Endothelial cell of umbilical vein (primary cell): ENCODE results near the gene ACOT11. TPM values are rescaled to one million over a fixed set of nuclear protein-coding genes. Genes with fewer than 3 reads are reported as not detected.
A peak's percentile ranks its signal among the peaks of the same experiment; 100 is the strongest.

Source experiments
- BruUV-seq: library from RNA; stranded (reverse); fragments of 400-500 nt; replicated peaks from 2 replicates; lab custom pipeline; 2021; lab: Mats Ljungman, UMichigan
- CTCF ChIA-PET: fragments of 300-600, 350-600 bp; sonication (Branson Sonifier 250); formaldehyde crosslinking; loops from one replicate; lab custom pipeline; 2021; ENCODE audit warnings: antibody characterized with exemption, inconsistent platforms; lab: Charles Lee
- POLR2A ChIA-PET: fragments of 300-600, 350-600 bp; sonication (Branson Sonifier 250); formaldehyde crosslinking; loops from one replicate; lab custom pipeline; 2021; ENCODE audit warnings: antibody characterized with exemption, inconsistent platforms; lab: Charles Lee
- DNase-seq: peaks from one replicate; pipeline ENCODE4 v3.0.0-alpha.2; 2011; ENCODE audit warnings: low read depth, low spot score
- FAIRE-seq: peaks from 2 replicates; lab custom pipeline; 2011; peaks lifted over from hg19 to GRCh38; lab: Jason Lieb, UNC
- H2AFZ ChIP-seq: 2 replicates; pipeline ENCODE4 v1.6.0; 2012; ENCODE audit warnings: low read depth, low read length, control low read depth, inconsistent platforms
- H3K27ac ChIP-seq: 2 replicates; pipeline ENCODE4 v1.5.1; 2011; ENCODE audit warnings: low read depth, mild to moderate bottlenecking, control low read depth, low read length, moderate library complexity; ENCODE audit not compliant: insufficient read depth
- H3K27me3 ChIP-seq, 2 experiments: 2 replicates each; pipeline versions ENCODE4 v1.6.0 to v1.6.1; 2011; ENCODE audit warnings: low read length in 2 of 2, mixed read lengths in 1 of 2; ENCODE audit not compliant: control insufficient read depth in 2 of 2, insufficient read depth in 2 of 2
- H3K36me3 ChIP-seq, 2 experiments: 2 replicates in 1 of 2; 3 replicates in 1 of 2; pipeline ENCODE4 v1.5.1; 2011; ENCODE audit warnings: low read length in 2 of 2, mild to moderate bottlenecking in 1 of 2, moderate library complexity in 1 of 2; ENCODE audit not compliant: control insufficient read depth in 2 of 2, insufficient read depth in 2 of 2; ENCODE audit errors: extremely low read depth in 1 of 2
- H3K4me1 ChIP-seq: 3 replicates; pipeline ENCODE4 v1.5.1; 2011; ENCODE audit warnings: mild to moderate bottlenecking, low read length; ENCODE audit not compliant: control insufficient read depth, insufficient read depth; ENCODE audit errors: extremely low read depth
- H3K4me2 ChIP-seq: 2 replicates; pipeline ENCODE4 v1.6.1; 2011; ENCODE audit warnings: low read length, control low read depth, mixed read lengths; ENCODE audit not compliant: insufficient read depth
- H3K4me3 ChIP-seq, 3 experiments: fragments of 200-600 bp in 1 of 3; sonication (generic), shearing (Covaris generic) in 1 of 3; replicated peaks in 1 of 3; 2 replicates each; pipeline ENCODE4 v1.5.1; 2011 to 2016; ENCODE audit warnings: control low read depth in 3 of 3, low read length in 3 of 3, mild to moderate bottlenecking in 2 of 3, inconsistent platforms in 1 of 3, low read depth in 1 of 3, moderate library complexity in 1 of 3; ENCODE audit not compliant: insufficient read depth in 1 of 3
- H3K79me2 ChIP-seq: 2 replicates; pipeline ENCODE4 v1.6.0; 2012; ENCODE audit warnings: low read length, inconsistent platforms; ENCODE audit not compliant: control insufficient read depth, insufficient read depth
- H3K9ac ChIP-seq: replicated peaks from 2 replicates; pipeline ENCODE3; 2011; ENCODE audit warnings: low read length, control low read depth; ENCODE audit not compliant: insufficient read depth; ENCODE audit errors: extremely low read depth
- H3K9me1 ChIP-seq: replicated peaks from 3 replicates; pipeline ENCODE4 v1.6.0; 2011; ENCODE audit warnings: mild to moderate bottlenecking, low read length; ENCODE audit not compliant: control insufficient read depth, insufficient read depth; ENCODE audit errors: extremely low read depth
- H3K9me3 ChIP-seq: replicated peaks from 2 replicates; pipeline ENCODE4 v1.5.1; 2012; ENCODE audit warnings: low read length, inconsistent platforms; ENCODE audit not compliant: control insufficient read depth, insufficient read depth
- H4K20me1 ChIP-seq: replicated peaks from 2 replicates; pipeline ENCODE3; 2011; ENCODE audit warnings: mild to moderate bottlenecking, low read length; ENCODE audit not compliant: control insufficient read depth, insufficient read depth; ENCODE audit errors: extremely low read depth
- EZH2 ChIP-seq: IDR thresholded peaks from 2 replicates; pipeline ENCODE4 v1.6.1; 2012; ENCODE audit warnings: borderline replicate concordance, low read depth, mild to moderate bottlenecking, moderate library complexity, low read length, inconsistent platforms; ENCODE audit not compliant: severe bottlenecking
- FOS ChIP-seq: IDR thresholded peaks from 2 replicates; pipeline ENCODE4 v1.6.1; 2011; ENCODE audit warnings: mild to moderate bottlenecking, low read length, moderate library complexity, borderline replicate concordance; ENCODE audit not compliant: insufficient read depth
- GATA2 ChIP-seq: IDR thresholded peaks from 2 replicates; pipeline ENCODE4 v1.7.0; 2011; ENCODE audit warnings: low read depth, mild to moderate bottlenecking, moderate library complexity, mixed read lengths, low read length; ENCODE audit not compliant: insufficient read length, insufficient read depth
- JUN ChIP-seq: IDR thresholded peaks from 2 replicates; pipeline ENCODE4 v1.6.1; 2011; ENCODE audit warnings: borderline replicate concordance, low read depth; ENCODE audit not compliant: insufficient read length, insufficient read depth
- MYC ChIP-seq: IDR thresholded peaks from one replicate; pipeline ENCODE4 v1.6.1; 2011; ENCODE audit warnings: mild to moderate bottlenecking, low read depth, low read length
- POLR2A ChIP-seq: IDR thresholded peaks from 2 replicates; pipeline ENCODE4 v1.6.1; 2012; ENCODE audit warnings: low read depth, mild to moderate bottlenecking, control low read depth, low read length
- POLR2AphosphoS5 ChIP-seq: IDR thresholded peaks from 2 replicates; pipeline ENCODE4 v1.6.1; 2012; ENCODE audit warnings: low read depth, mild to moderate bottlenecking, control low read depth, low read length, moderate library complexity; ENCODE audit not compliant: insufficient read depth
- dilution Hi-C: fragments of 300-500 bp; cut with MboI; formaldehyde crosslinking; loops from one replicate; pipeline ENCODE4 v1.15.0; 2019; ENCODE audit warnings: low sequenced_read_pairs; ENCODE audit not compliant: extremely low pct_ligation_motif_present
- intact Hi-C: fragments of 100-400 bp; cut with micrococcal nuclease; formaldehyde crosslinking; loops from one replicate; pipeline ENCODE4 v1.10.0; 2022
- polyA plus RNA-seq, 4 experiments: library from polyadenylated mRNA; depleted of rRNA in 3 of 4; stranded (reverse) in 3 of 4; unstranded in 1 of 4; fragments of >200 nt; gene quantifications; 2 replicates each; pipeline versions ENCODE4 v1.2.1 to v1.2.3, GENCODE V29; 2011 to 2012; ENCODE audit warnings: missing spikeins in 1 of 4
- total RNA-seq: library from RNA; stranded (reverse); gene quantifications from 2 replicates; pipeline ENCODE4 v1.2.3, GENCODE V29; 2021
- TF ChIP-seq, protein P1 (sequence below): IDR thresholded peaks from 2 replicates; pipeline ENCODE4 v1.6.1; 2011; ENCODE audit not compliant: insufficient read depth, insufficient read length
- TF ChIP-seq, protein P2 (sequence below), 2 donors: IDR thresholded peaks; 1 replicate in 1 of 2; 2 replicates in 1 of 2; pipeline ENCODE4 v1.5.1; 2011; ENCODE audit warnings: low read length in 2 of 2, mild to moderate bottlenecking in 2 of 2, moderate library complexity in 2 of 2, control low read depth in 1 of 2, inconsistent platforms in 1 of 2, low read depth in 1 of 2; ENCODE audit not compliant: insufficient read depth in 1 of 2; ENCODE audit errors: extremely low read depth in 1 of 2

The ACOT11 gene
- total and polyA plus RNA-seq, 2 donors (not counting 3 experiments of a cell fraction or from before 2014, with no cell fraction given), result 4.5 to 5.4 TPM

DNA sequence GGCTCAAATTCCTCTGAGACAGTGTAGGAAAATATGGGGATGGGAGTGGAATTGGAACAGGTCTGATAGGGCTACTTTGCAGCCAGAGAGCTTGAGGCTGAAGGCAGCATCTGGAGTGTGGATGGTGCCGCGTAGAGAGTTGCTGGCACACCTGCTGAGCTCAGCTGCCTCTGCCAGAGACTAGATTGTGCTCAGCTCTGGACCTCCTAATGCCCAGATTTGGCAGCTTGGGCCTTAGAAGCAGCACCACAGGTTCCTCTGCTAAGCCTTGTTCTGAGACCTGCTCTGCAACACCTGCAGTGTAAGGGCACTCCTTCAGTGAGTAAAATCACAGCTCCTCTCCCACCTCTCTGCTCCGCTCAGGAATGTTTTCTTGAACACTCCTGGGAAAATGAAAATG, 23.3 kb downstream of the ACOT11 start:
- Histone ChIP-seq H3K4me3 (no peak overlapping the region), H3K4me1 (peaks cover 31% of the 10 kb centered on the region), H4K20me1 (no peaks in the 10 kb centered on the region), H3K79me2 (no peaks in the 10 kb centered on the region), H3K27ac (peak overlapping the region; percentile 61), H3K4me2 (no peak overlapping the region), H2AFZ (peak overlapping the region; percentile 72), H3K9ac (peak overlapping the region; percentile 28), H3K9me3 (no peaks in the 10 kb centered on the region), H3K36me3 (no peaks in the 10 kb centered on the region), H3K27me3 (no peaks in the 10 kb centered on the region), H3K9me1 (no peaks in the 10 kb centered on the region)
- POLR2A ChIA-PET, result no interaction called here
- DNase-seq (peak; percentile 32), FAIRE-seq (no peak)
- CTCF ChIA-PET, result interaction anchor here (1.0 to 2.1 kb wide), 4 partner anchors 23 to 72 kb away, joined by 3 to 9 read pairs (median 6); partner anchors contain the start of gene ACOT11
- intact Hi-C loops, result loop anchor here (2.0 to 5.0 kb wide), 2 partner anchors 146 to 193 kb away; partner anchors contain the start of genes PARS2 and TTC4
- BruUV-seq, result no TSS peak
- dilution Hi-C loops, result no loop called here
- TF ChIP-seq, protein P1, sequence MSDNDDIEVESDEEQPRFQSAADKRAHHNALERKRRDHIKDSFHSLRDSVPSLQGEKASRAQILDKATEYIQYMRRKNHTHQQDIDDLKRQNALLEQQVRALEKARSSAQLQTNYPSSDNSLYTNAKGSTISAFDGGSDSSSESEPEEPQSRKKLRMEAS, result no peak
- TF ChIP-seq POLR2AphosphoS5 (no peak), GATA2 (no peak), MYC (no peak), POLR2A (no peak), FOS (no peak), JUN (no peak), EZH2 (no peak)
- TF ChIP-seq, protein P2, sequence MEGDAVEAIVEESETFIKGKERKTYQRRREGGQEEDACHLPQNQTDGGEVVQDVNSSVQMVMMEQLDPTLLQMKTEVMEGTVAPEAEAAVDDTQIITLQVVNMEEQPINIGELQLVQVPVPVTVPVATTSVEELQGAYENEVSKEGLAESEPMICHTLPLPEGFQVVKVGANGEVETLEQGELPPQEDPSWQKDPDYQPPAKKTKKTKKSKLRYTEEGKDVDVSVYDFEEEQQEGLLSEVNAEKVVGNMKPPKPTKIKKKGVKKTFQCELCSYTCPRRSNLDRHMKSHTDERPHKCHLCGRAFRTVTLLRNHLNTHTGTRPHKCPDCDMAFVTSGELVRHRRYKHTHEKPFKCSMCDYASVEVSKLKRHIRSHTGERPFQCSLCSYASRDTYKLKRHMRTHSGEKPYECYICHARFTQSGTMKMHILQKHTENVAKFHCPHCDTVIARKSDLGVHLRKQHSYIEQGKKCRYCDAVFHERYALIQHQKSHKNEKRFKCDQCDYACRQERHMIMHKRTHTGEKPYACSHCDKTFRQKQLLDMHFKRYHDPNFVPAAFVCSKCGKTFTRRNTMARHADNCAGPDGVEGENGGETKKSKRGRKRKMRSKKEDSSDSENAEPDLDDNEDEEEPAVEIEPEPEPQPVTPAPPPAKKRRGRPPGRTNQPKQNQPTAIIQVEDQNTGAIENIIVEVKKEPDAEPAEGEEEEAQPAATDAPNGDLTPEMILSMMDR (IDR thresholded peaks at IDR 0.05; ENCODE audit: extremely low read depth in 1 of 2, insufficient read depth in 1 of 2, low read depth in 1 of 2, low read length in 2 of 2), result no peak
